ENCODE data around the gene NUDT3. TPM values are rescaled to one million over a fixed set of nuclear protein-coding genes. Genes with fewer than 3 reads are reported as not detected.

Gene NUDT3
- total and polyA plus RNA-seq, 4 donors, result 3.2 to 20.2 (median 9.5) TPM

- no peak for DNase-seq (ENCODE audit: low spot score)
- Histone ChIP-seq H3K4me1 (ENCODE audit: control insufficient read depth in 4 of 4, insufficient read depth in 4 of 4, low read length in 3 of 4) (no peaks in the 10 kb centered on the region), H3K27ac (ENCODE audit: low read depth in 1 of 2, low read length in 2 of 2) (no peak overlapping the region)
These were observed 51.5 kb downstream of the NUDT3 start for GRCh38 chr6:34340906-34341480.

More at GRCh38 chr6:34340906-34341480, 51.5 kb downstream of the NUDT3 start:
- TF ChIP-seq, protein P1, sequence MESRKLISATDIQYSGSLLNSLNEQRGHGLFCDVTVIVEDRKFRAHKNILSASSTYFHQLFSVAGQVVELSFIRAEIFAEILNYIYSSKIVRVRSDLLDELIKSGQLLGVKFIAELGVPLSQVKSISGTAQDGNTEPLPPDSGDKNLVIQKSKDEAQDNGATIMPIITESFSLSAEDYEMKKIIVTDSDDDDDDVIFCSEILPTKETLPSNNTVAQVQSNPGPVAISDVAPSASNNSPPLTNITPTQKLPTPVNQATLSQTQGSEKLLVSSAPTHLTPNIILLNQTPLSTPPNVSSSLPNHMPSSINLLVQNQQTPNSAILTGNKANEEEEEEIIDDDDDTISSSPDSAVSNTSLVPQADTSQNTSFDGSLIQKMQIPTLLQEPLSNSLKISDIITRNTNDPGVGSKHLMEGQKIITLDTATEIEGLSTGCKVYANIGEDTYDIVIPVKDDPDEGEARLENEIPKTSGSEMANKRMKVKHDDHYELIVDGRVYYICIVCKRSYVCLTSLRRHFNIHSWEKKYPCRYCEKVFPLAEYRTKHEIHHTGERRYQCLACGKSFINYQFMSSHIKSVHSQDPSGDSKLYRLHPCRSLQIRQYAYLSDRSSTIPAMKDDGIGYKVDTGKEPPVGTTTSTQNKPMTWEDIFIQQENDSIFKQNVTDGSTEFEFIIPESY (IDR thresholded peaks at IDR 0.05), result no peak
- no peak for TF ChIP-seq CTCF (IDR thresholded peaks at IDR 0.05; ENCODE audit: low read depth, low read length, missing input control)
- no peak for TF ChIP-seq FOXA1 (IDR thresholded peaks at IDR 0.05)
- TF ChIP-seq HNF4A (conservative IDR thresholded peaks at IDR 0.05), result no peak
- no peak for TF ChIP-seq HNF4G (IDR thresholded peaks at IDR 0.05)
- TF ChIP-seq REST (IDR thresholded peaks at IDR 0.05), result no peak
- no peak for TF ChIP-seq RXRA (IDR thresholded peaks at IDR 0.05)
- TF ChIP-seq FOXA2 (IDR thresholded peaks at IDR 0.05), result no peak
- no peak for TF ChIP-seq RAD21 (IDR thresholded peaks at IDR 0.05)
- no peak for TF ChIP-seq ATF3 (IDR thresholded peaks at IDR 0.05)
- no peaks in the 10 kb centered on the region for H3K9me3 ChIP-seq (ENCODE audit: control insufficient read depth in 4 of 4, low read length in 3 of 4)
- H3K36me3 ChIP-seq (ENCODE audit: control insufficient read depth in 4 of 4, insufficient read depth in 3 of 4, low read depth in 1 of 4, low read length in 3 of 4), result no peaks in the 10 kb centered on the region
- H3K4me3 ChIP-seq (ENCODE audit: low read depth in 1 of 3, low read length in 3 of 3), result no peak overlapping the region
- no peaks in the 10 kb centered on the region for H3K27me3 ChIP-seq (ENCODE audit: control insufficient read depth in 4 of 4, insufficient read depth in 4 of 4, low read length in 3 of 4)
- no peak overlapping the region for H3K9ac ChIP-seq (ENCODE audit: low read depth in 1 of 2, low read length in 2 of 2)
- 89% methylated on average over 3 of the region's 3 CpGs for WGBS
